ENCODE data around the gene HIF1A.

HIF1A gene

GRCh38 chr14:61766151-61766550 is 70.8 kb downstream of the HIF1A start:
- no CpG with 5 or more reads among the region's 5 CpGs for WGBS (ENCODE audit: extremely low coverage, insufficient coverage, low lambda C conversion rate)
- H3K4me3 ChIP-seq (ENCODE audit: low read length): no peak overlapping the region
- no peak overlapping the region for H3K27ac ChIP-seq (ENCODE audit: low read depth, low read length)

GRCh38 chr14:61768240-61768639 is 72.9 kb downstream of the HIF1A start:
- DNase-seq: no peak
- no peak overlapping the region for H3K9ac ChIP-seq (ENCODE audit: low read length)
- H4K8ac ChIP-seq (ENCODE audit: low read depth, low read length): no peak overlapping the region
- H2BK120ac ChIP-seq (ENCODE audit: low read depth, low read length): no peak overlapping the region
- no peak overlapping the region for H2BK5ac ChIP-seq (ENCODE audit: low read length)
- no peak overlapping the region for H3K56ac ChIP-seq (ENCODE audit: low read length)
- peaks cover 4% of the 10 kb centered on the region for H3K36me3 ChIP-seq (ENCODE audit: control insufficient read depth, insufficient read depth, low read length)
- peaks cover 2% of the 10 kb centered on the region for H3K79me1 ChIP-seq (ENCODE audit: low read length)
- WGBS (ENCODE audit: extremely low coverage, insufficient coverage, low lambda C conversion rate): no CpG with 5 or more reads among the region's 3 CpGs
- H3K4ac ChIP-seq (ENCODE audit: low read depth, low read length): no peak overlapping the region
- H3K18ac ChIP-seq (ENCODE audit: low read length): no peak overlapping the region
- H4K5ac ChIP-seq (ENCODE audit: low read length): no peak overlapping the region
- H3K4me3 ChIP-seq (ENCODE audit: low read length): no peak overlapping the region
- no peak overlapping the region for H2BK15ac ChIP-seq (replicated peaks; ENCODE audit: low read depth)
- peaks cover 2% of the 10 kb centered on the region for H3K4me1 ChIP-seq (ENCODE audit: control insufficient read depth, low read depth, low read length)
- no peak overlapping the region for H3K23ac ChIP-seq (ENCODE audit: low read length)
- H3K27me3 ChIP-seq (ENCODE audit: insufficient read depth, low read length, poor library complexity): no peaks in the 10 kb centered on the region
- no peak overlapping the region for H2AK5ac ChIP-seq (ENCODE audit: low read length)
- H3K4me2 ChIP-seq (ENCODE audit: low read length): no peak overlapping the region
- no peak overlapping the region for H3K27ac ChIP-seq (ENCODE audit: low read depth, low read length)
- peaks cover 12% of the 10 kb centered on the region for H3K79me2 ChIP-seq (ENCODE audit: control insufficient read depth, insufficient read depth, low read length)

More at GRCh38 chr14:61766151-61766550, 70.8 kb downstream of the HIF1A start:
- Histone ChIP-seq H2BK5ac (ENCODE audit: low read length) (no peak overlapping the region), H2BK15ac (replicated peaks; ENCODE audit: low read depth) (no peak overlapping the region), H3K56ac (ENCODE audit: low read length) (peak overlapping the region; percentile 47), H3K18ac (ENCODE audit: low read length) (no peak overlapping the region), H3K9ac (ENCODE audit: low read length) (peak overlapping the region; percentile 9), H2BK120ac (ENCODE audit: low read depth, low read length) (no peak overlapping the region), H3K23ac (ENCODE audit: low read length) (no peak overlapping the region), H3K79me2 (ENCODE audit: control insufficient read depth, insufficient read depth, low read length) (peaks cover 17% of the 10 kb centered on the region), H3K36me3 (ENCODE audit: control insufficient read depth, insufficient read depth, low read length) (peaks cover 2% of the 10 kb centered on the region), H3K4me1 (ENCODE audit: control insufficient read depth, low read depth, low read length) (peaks cover 2% of the 10 kb centered on the region), H4K8ac (ENCODE audit: low read depth, low read length) (no peak overlapping the region), H3K79me1 (ENCODE audit: low read length) (peaks cover 5% of the 10 kb centered on the region), H3K4me2 (ENCODE audit: low read length) (no peak overlapping the region), H4K5ac (ENCODE audit: low read length) (no peak overlapping the region), H2AK5ac (ENCODE audit: low read length) (no peak overlapping the region), H3K27me3 (ENCODE audit: insufficient read depth, low read length, poor library complexity) (no peaks in the 10 kb centered on the region), H3K4ac (ENCODE audit: low read depth, low read length) (no peak overlapping the region)
- DNase-seq: no peak

- no peak for DNase-seq
- WGBS (ENCODE audit: extremely low coverage, insufficient coverage, low lambda C conversion rate): no CpG with 5 or more reads among the region's 3 CpGs
- peaks cover 7% of the 10 kb centered on the region for H3K36me3 ChIP-seq (ENCODE audit: control insufficient read depth, insufficient read depth, low read length)
Measured at GRCh38 chr14:61769893-61770292, 74.6 kb downstream of the HIF1A start.

GRCh38 chr14:61774861-61775260 is 79.5 kb downstream of the HIF1A start:
- Histone ChIP-seq H3K18ac (ENCODE audit: low read length) (no peak overlapping the region), H4K5ac (ENCODE audit: low read length) (no peak overlapping the region), H3K27ac (ENCODE audit: low read depth, low read length) (no peak overlapping the region), H3K4me3 (ENCODE audit: low read length) (no peak overlapping the region), H3K79me1 (ENCODE audit: low read length) (no peaks in the 10 kb centered on the region), H4K8ac (ENCODE audit: low read depth, low read length) (no peak overlapping the region), H2BK120ac (ENCODE audit: low read depth, low read length) (no peak overlapping the region), H3K4ac (ENCODE audit: low read depth, low read length) (no peak overlapping the region), H3K27me3 (ENCODE audit: insufficient read depth, low read length, poor library complexity) (no peaks in the 10 kb centered on the region), H2BK5ac (ENCODE audit: low read length) (no peak overlapping the region), H3K4me2 (ENCODE audit: low read length) (no peak overlapping the region), H3K4me1 (ENCODE audit: control insufficient read depth, low read depth, low read length) (no peaks in the 10 kb centered on the region), H3K9ac (ENCODE audit: low read length) (no peak overlapping the region), H3K36me3 (ENCODE audit: control insufficient read depth, insufficient read depth, low read length) (peaks cover 7% of the 10 kb centered on the region), H2AK5ac (ENCODE audit: low read length) (no peak overlapping the region), H3K79me2 (ENCODE audit: control insufficient read depth, insufficient read depth, low read length) (no peaks in the 10 kb centered on the region), H2BK15ac (replicated peaks; ENCODE audit: low read depth) (no peak overlapping the region), H3K23ac (ENCODE audit: low read length) (no peak overlapping the region), H3K56ac (ENCODE audit: low read length) (no peak overlapping the region)
- no CpG with 5 or more reads among the region's 1 CpG for WGBS (ENCODE audit: extremely low coverage, insufficient coverage, low lambda C conversion rate)
- DNase-seq: no peak

More at GRCh38 chr14:61769893-61770292, 74.6 kb downstream of the HIF1A start:
- no peak overlapping the region for H3K27ac ChIP-seq (ENCODE audit: low read depth, low read length)
- peaks cover 2% of the 10 kb centered on the region for H3K4me1 ChIP-seq (ENCODE audit: control insufficient read depth, low read depth, low read length)
- H4K5ac ChIP-seq (ENCODE audit: low read length): no peak overlapping the region
- no peak overlapping the region for H3K4me2 ChIP-seq (ENCODE audit: low read length)
- no peak overlapping the region for H3K4ac ChIP-seq (ENCODE audit: low read depth, low read length)
- H3K27me3 ChIP-seq (ENCODE audit: insufficient read depth, low read length, poor library complexity): no peaks in the 10 kb centered on the region
- no peak overlapping the region for H3K18ac ChIP-seq (ENCODE audit: low read length)
- no peak overlapping the region for H3K4me3 ChIP-seq (ENCODE audit: low read length)
- H3K23ac ChIP-seq (ENCODE audit: low read length): no peak overlapping the region
- H3K79me2 ChIP-seq (ENCODE audit: control insufficient read depth, insufficient read depth, low read length): peaks cover 6% of the 10 kb centered on the region
- H2AK5ac ChIP-seq (ENCODE audit: low read length): no peak overlapping the region
- no peak overlapping the region for H2BK5ac ChIP-seq (ENCODE audit: low read length)
- no peak overlapping the region for H3K56ac ChIP-seq (ENCODE audit: low read length)
- H2BK15ac ChIP-seq (replicated peaks; ENCODE audit: low read depth): no peak overlapping the region
- no peaks in the 10 kb centered on the region for H3K79me1 ChIP-seq (ENCODE audit: low read length)
- H4K8ac ChIP-seq (ENCODE audit: low read depth, low read length): no peak overlapping the region
- H3K9ac ChIP-seq (ENCODE audit: low read length): no peak overlapping the region
- H2BK120ac ChIP-seq (ENCODE audit: low read depth, low read length): no peak overlapping the region

GRCh38 chr14:61780125-61780524 is 84.8 kb downstream of the HIF1A start:
- H2AK5ac ChIP-seq (ENCODE audit: low read length): no peak overlapping the region
- no peaks in the 10 kb centered on the region for H3K4me1 ChIP-seq (ENCODE audit: control insufficient read depth, low read depth, low read length)
- no peak overlapping the region for H3K27ac ChIP-seq (ENCODE audit: low read depth, low read length)
- H3K23ac ChIP-seq (ENCODE audit: low read length): no peak overlapping the region
- H2BK15ac ChIP-seq (replicated peaks; ENCODE audit: low read depth): no peak overlapping the region
- DNase-seq: no peak
- H4K8ac ChIP-seq (ENCODE audit: low read depth, low read length): no peak overlapping the region
- no peaks in the 10 kb centered on the region for H3K27me3 ChIP-seq (ENCODE audit: insufficient read depth, low read length, poor library complexity)
- H4K5ac ChIP-seq (ENCODE audit: low read length): no peak overlapping the region
- no peak overlapping the region for H3K9ac ChIP-seq (ENCODE audit: low read length)
- H3K79me1 ChIP-seq (ENCODE audit: low read length): no peaks in the 10 kb centered on the region
- no peak overlapping the region for H3K18ac ChIP-seq (ENCODE audit: low read length)
- no peak overlapping the region for H3K4me2 ChIP-seq (ENCODE audit: low read length)
- H3K4ac ChIP-seq (ENCODE audit: low read depth, low read length): no peak overlapping the region
- H3K56ac ChIP-seq (ENCODE audit: low read length): no peak overlapping the region
- no peak overlapping the region for H2BK5ac ChIP-seq (ENCODE audit: low read length)
- no peak overlapping the region for H2BK120ac ChIP-seq (ENCODE audit: low read depth, low read length)
- H3K36me3 ChIP-seq (ENCODE audit: control insufficient read depth, insufficient read depth, low read length): peaks cover 2% of the 10 kb centered on the region
- no peaks in the 10 kb centered on the region for H3K79me2 ChIP-seq (ENCODE audit: control insufficient read depth, insufficient read depth, low read length)
- no peak overlapping the region for H3K4me3 ChIP-seq (ENCODE audit: low read length)
- WGBS (ENCODE audit: extremely low coverage, insufficient coverage, low lambda C conversion rate): no CpG with 5 or more reads among the region's 3 CpGs

GRCh38 chr14:61797309-61797708 is 102.0 kb downstream of the HIF1A start:
- WGBS (ENCODE audit: extremely low coverage, insufficient coverage, low lambda C conversion rate): no CpG with 5 or more reads among the region's 5 CpGs
- Histone ChIP-seq H3K79me2 (ENCODE audit: control insufficient read depth, insufficient read depth, low read length) (no peaks in the 10 kb centered on the region), H3K4me3 (ENCODE audit: low read length) (no peak overlapping the region), H3K4ac (ENCODE audit: low read depth, low read length) (no peak overlapping the region), H3K27me3 (ENCODE audit: insufficient read depth, low read length, poor library complexity) (no peaks in the 10 kb centered on the region), H2BK5ac (ENCODE audit: low read length) (no peak overlapping the region), H3K9ac (ENCODE audit: low read length) (no peak overlapping the region), H3K4me1 (ENCODE audit: control insufficient read depth, low read depth, low read length) (no peaks in the 10 kb centered on the region), H3K4me2 (ENCODE audit: low read length) (no peak overlapping the region), H3K27ac (ENCODE audit: low read depth, low read length) (no peak overlapping the region), H2BK15ac (replicated peaks; ENCODE audit: low read depth) (no peak overlapping the region), H4K8ac (ENCODE audit: low read depth, low read length) (no peak overlapping the region), H3K36me3 (ENCODE audit: control insufficient read depth, insufficient read depth, low read length) (peaks cover 1% of the 10 kb centered on the region), H4K5ac (ENCODE audit: low read length) (no peak overlapping the region), H3K18ac (ENCODE audit: low read length) (no peak overlapping the region), H3K56ac (ENCODE audit: low read length) (no peak overlapping the region), H3K23ac (ENCODE audit: low read length) (no peak overlapping the region), H3K79me1 (ENCODE audit: low read length) (no peaks in the 10 kb centered on the region), H2BK120ac (ENCODE audit: low read depth, low read length) (no peak overlapping the region), H2AK5ac (ENCODE audit: low read length) (no peak overlapping the region)
- DNase-seq: no peak
